Sigmoid colon (tissue), 4 donors: ENCODE results near the gene ABCC1.

Experiments
- CTCF ChIP-seq, 4 experiments: fragments of 450-650 bp in 3 of 4; fragments of 200-600 bp in 1 of 4; IDR thresholded peaks; one replicate each; pipeline ENCODE4 v1.5.1; 2016 to 2019; ENCODE audit warnings: antibody characterized with exemption in 4 of 4, mild to moderate bottlenecking in 3 of 4, moderate library complexity in 2 of 4
- POLR2A ChIP-seq, 2 donors: fragments of 450-650 bp; IDR thresholded peaks; one replicate each; pipeline ENCODE4 v1.6.1; 2016; ENCODE audit warnings: antibody characterized with exemption in 2 of 2, mild to moderate bottlenecking in 2 of 2, moderate library complexity in 2 of 2
- POLR2AphosphoS5 ChIP-seq, 4 donors: sonication (generic); formaldehyde crosslinking; IDR thresholded peaks; one replicate each; pipeline ENCODE4 v1.6.1; 2017; ENCODE audit warnings: antibody characterized with exemption in 4 of 4

GRCh38 chr16:16051132-16051531, 101.7 kb downstream of the ABCC1 start:
- no peak for TF ChIP-seq CTCF (IDR thresholded peaks at IDR 0.05)
- no peak for TF ChIP-seq POLR2A (IDR thresholded peaks at IDR 0.05)
- no peak for TF ChIP-seq POLR2AphosphoS5 (IDR thresholded peaks at IDR 0.05)
